IMR-90 (cell line): ENCODE measurements around the gene CCDC33. TPM values are rescaled to one million over a fixed set of nuclear protein-coding genes. Genes with fewer than 3 reads are reported as not detected.
A peak's percentile ranks its signal among the peaks of the same experiment; 100 is the strongest.

ENCODE experiments used
- MXI1 ChIP-seq: IDR thresholded peaks from 2 replicates; pipeline ENCODE4 v1.6.1; 2012; ENCODE audit warnings: low read depth, mild to moderate bottlenecking, low read length, moderate library complexity, borderline replicate concordance
- POLR2A ChIP-seq: IDR thresholded peaks from 2 replicates; pipeline ENCODE4 v1.6.1; 2012; ENCODE audit warnings: mild to moderate bottlenecking, low read depth, low read length
- RAD21 ChIP-seq: IDR thresholded peaks from 2 replicates; pipeline ENCODE4 v1.6.1; 2012; ENCODE audit warnings: low read length, improper control_type of control experiment
- SMC3 ChIP-seq: fragments of 150-350 bp; IDR thresholded peaks from 2 replicates; pipeline ENCODE4 v1.6.1; 2016; ENCODE audit warnings: low read depth, mild to moderate bottlenecking, antibody characterized with exemption, low read length, moderate library complexity
- polyA plus RNA-seq, 3 experiments: library from polyadenylated mRNA; depleted of rRNA; stranded (reverse); fragments of >200 nt; gene quantifications; 2 replicates each; pipeline ENCODE4 v1.2.3, GENCODE V29; 2012; ENCODE audit warnings: low replicate concordance in 1 of 3
- total RNA-seq: library from RNA; depleted of rRNA; stranded (reverse); fragments of >200 nt; gene quantifications from 2 replicates; pipeline ENCODE4 v1.2.3, GENCODE V29; 2012

Gene CCDC33
- total and polyA plus RNA-seq, 2 of the 4 experiments (the other 2 are of a cell fraction): not detected

- peak; percentile 67 for TF ChIP-seq SMC3
- peak; percentile 30; the same call in 1 of the 2 replicates for TF ChIP-seq POLR2A
- TF ChIP-seq RAD21: peak; percentile 93
- peak; percentile 49; the same call in 1 of the 2 replicates for TF ChIP-seq MXI1
Observed at GRCh38 chr15:74373731-74374647, 137.9 kb downstream of the CCDC33 start (continued).
